Vagina (tissue), 2 donors: ENCODE data around the gene GHR.

Source experiments
- POLR2A ChIP-seq, 2 donors: fragments of 450-650 bp; IDR thresholded peaks; one replicate each; pipeline ENCODE4 v1.6.1; 2017; ENCODE audit warnings: antibody characterized with exemption in 2 of 2, mild to moderate bottlenecking in 2 of 2, moderate library complexity in 2 of 2
- POLR2AphosphoS5 ChIP-seq, 2 donors: sonication (generic); formaldehyde crosslinking; IDR thresholded peaks; one replicate each; pipeline ENCODE4 v1.9.0; 2017; ENCODE audit warnings: antibody characterized with exemption in 2 of 2, mild to moderate bottlenecking in 2 of 2, low read depth in 1 of 2; ENCODE audit not compliant: insufficient read depth in 1 of 2
- TF ChIP-seq, protein P1 (sequence below), 3 experiments: fragments of 450-650 bp in 2 of 3; fragments of 200-600 bp in 1 of 3; sonication (generic) in 1 of 3; IDR thresholded peaks; one replicate each; pipeline ENCODE4 v1.5.1; 2017 to 2019; ENCODE audit warnings: antibody characterized with exemption in 3 of 3, mild to moderate bottlenecking in 2 of 3, moderate library complexity in 2 of 3

DNA sequence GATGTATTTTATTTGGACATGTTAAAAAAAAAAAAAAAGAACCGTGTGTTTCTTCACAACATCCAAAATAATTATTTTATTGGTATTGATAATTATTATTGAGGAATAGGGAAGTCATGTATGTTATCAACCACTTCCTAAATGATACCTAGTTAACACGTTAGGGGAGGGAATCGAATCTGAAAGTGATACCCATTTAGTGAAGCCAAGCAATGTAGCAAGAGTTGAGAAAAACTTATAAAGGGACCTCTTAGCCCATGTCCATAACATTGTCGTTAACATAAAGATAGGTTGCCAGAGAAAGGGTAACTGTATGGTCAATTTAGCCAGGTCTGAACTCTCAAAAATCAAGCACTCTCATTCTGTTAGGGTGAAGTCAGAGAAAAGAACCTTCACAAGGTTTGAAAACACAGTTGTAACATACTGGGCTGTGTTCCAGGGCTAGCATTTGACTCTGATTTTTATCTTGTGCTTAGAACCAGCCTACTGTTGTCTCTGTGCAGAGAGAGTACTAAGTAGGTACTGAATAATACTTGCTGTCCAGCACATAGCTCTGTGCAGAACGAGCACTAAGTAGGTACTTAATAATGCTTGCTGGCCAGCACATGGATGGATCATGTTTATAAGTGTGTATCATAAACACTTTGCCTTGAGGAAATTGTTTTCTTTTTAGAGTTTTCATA, 60.4 kb downstream of the GHR start:
- TF ChIP-seq, protein P1, sequence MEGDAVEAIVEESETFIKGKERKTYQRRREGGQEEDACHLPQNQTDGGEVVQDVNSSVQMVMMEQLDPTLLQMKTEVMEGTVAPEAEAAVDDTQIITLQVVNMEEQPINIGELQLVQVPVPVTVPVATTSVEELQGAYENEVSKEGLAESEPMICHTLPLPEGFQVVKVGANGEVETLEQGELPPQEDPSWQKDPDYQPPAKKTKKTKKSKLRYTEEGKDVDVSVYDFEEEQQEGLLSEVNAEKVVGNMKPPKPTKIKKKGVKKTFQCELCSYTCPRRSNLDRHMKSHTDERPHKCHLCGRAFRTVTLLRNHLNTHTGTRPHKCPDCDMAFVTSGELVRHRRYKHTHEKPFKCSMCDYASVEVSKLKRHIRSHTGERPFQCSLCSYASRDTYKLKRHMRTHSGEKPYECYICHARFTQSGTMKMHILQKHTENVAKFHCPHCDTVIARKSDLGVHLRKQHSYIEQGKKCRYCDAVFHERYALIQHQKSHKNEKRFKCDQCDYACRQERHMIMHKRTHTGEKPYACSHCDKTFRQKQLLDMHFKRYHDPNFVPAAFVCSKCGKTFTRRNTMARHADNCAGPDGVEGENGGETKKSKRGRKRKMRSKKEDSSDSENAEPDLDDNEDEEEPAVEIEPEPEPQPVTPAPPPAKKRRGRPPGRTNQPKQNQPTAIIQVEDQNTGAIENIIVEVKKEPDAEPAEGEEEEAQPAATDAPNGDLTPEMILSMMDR (IDR thresholded peaks at IDR 0.05), result no peak
- TF ChIP-seq POLR2A (IDR thresholded peaks at IDR 0.05) (no peak), POLR2AphosphoS5 (IDR thresholded peaks at IDR 0.05; ENCODE audit: insufficient read depth in 1 of 2, low read depth in 1 of 2) (no peak)
